Nephron progenitor cell (in vitro differentiated cells): ENCODE measurements around the gene BRD8.

Source experiments
- DNase-seq: peaks from one replicate; pipeline ENCODE4 v3.0.0; 2021
- H3K27ac Mint-ChIP-seq: 2 replicates; pipeline ENCODE4 v1.8.0; 2021; ENCODE audit warnings: mild to moderate bottlenecking, moderate library complexity, mixed read lengths
- H3K27me3 Mint-ChIP-seq: 2 replicates; pipeline ENCODE4 v1.8.0; 2021; ENCODE audit warnings: mild to moderate bottlenecking, low read depth, mixed read lengths; ENCODE audit not compliant: poor library complexity
- H3K36me3 Mint-ChIP-seq: 2 replicates; pipeline ENCODE4 v1.8.0; 2021; ENCODE audit warnings: low read depth, mixed read lengths
- H3K4me1 Mint-ChIP-seq: 2 replicates; pipeline ENCODE4 v1.8.0; 2021; ENCODE audit warnings: mixed read lengths
- H3K4me3 Mint-ChIP-seq: 2 replicates; pipeline ENCODE4 v1.8.0; 2021; ENCODE audit warnings: mild to moderate bottlenecking, moderate library complexity, mixed read lengths
- H3K9me3 Mint-ChIP-seq: 2 replicates; pipeline ENCODE4 v1.8.0; 2021; ENCODE audit warnings: mild to moderate bottlenecking, moderate library complexity, mixed read lengths
- CTCF ChIP-seq: fragments of 200-600 bp; sonication (generic); IDR thresholded peaks from 2 replicates; pipeline ENCODE4 v1.5.0; 2021; ENCODE audit warnings: antibody characterized with exemption

The BRD8 gene

GRCh38 chr5:138139781-138140090 lies 38.7 kb downstream of the BRD8 start:
- Mint-ChIP-seq H3K4me1 (peaks cover 15% of the 10 kb centered on the region), H3K36me3 (no peaks in the 10 kb centered on the region), H3K4me3 (peak overlapping the region; percentile 86), H3K9me3 (no peaks in the 10 kb centered on the region), H3K27me3 (peaks cover 3% of the 10 kb centered on the region), H3K27ac (no peak overlapping the region)
- TF ChIP-seq CTCF = no peak
- DNase-seq = no peak

- Mint-ChIP-seq H3K27ac (no peak within 1 kb of the TSS), H3K36me3 (no peaks in the 10 kb centered on the region), H3K9me3 (no peaks in the 10 kb centered on the region), H3K4me1 (peaks cover 15% of the 10 kb centered on the region), H3K27me3 (peaks cover 3% of the 10 kb centered on the region), H3K4me3 (peak within 1 kb of the TSS; percentile 86)
- no peak for TF ChIP-seq CTCF
- peak; percentile 65 for DNase-seq
These were observed 39.3 kb downstream of the BRD8 start, which contains the start of gene NME5 for GRCh38 chr5:138138949-138139780. TSS of gene NME5 (minus strand) at chr5:138139428. CDS start at chr5:138138780, 648 bp downstream.

- TF ChIP-seq CTCF = no peak
- Mint-ChIP-seq H3K36me3 (no peaks in the 10 kb centered on the region), H3K4me1 (peaks cover 18% of the 10 kb centered on the region), H3K27me3 (no peaks in the 10 kb centered on the region), H3K4me3 (no peak overlapping the region), H3K9me3 (no peaks in the 10 kb centered on the region), H3K27ac (no peak overlapping the region)
- no peak for DNase-seq
These were observed 45.9 kb downstream of the BRD8 start for GRCh38 chr5:138132543-138132942.

- no peak for DNase-seq
- no peaks in the 10 kb centered on the region for H3K9me3 Mint-ChIP-seq
- no peak overlapping the region for H3K4me3 Mint-ChIP-seq
- no peaks in the 10 kb centered on the region for H3K36me3 Mint-ChIP-seq
- peaks cover 18% of the 10 kb centered on the region for H3K4me1 Mint-ChIP-seq
- H3K27me3 Mint-ChIP-seq = no peaks in the 10 kb centered on the region
- no peak overlapping the region for H3K27ac Mint-ChIP-seq
- TF ChIP-seq CTCF = no peak
These were observed 49.1 kb downstream of the BRD8 start for GRCh38 chr5:138129347-138129746.

GRCh38 chr5:138128334-138128733 lies 50.1 kb downstream of the BRD8 start:
- Mint-ChIP-seq H3K4me1 (peaks cover 14% of the 10 kb centered on the region), H3K27me3 (no peaks in the 10 kb centered on the region), H3K27ac (peak overlapping the region; percentile 31), H3K9me3 (no peaks in the 10 kb centered on the region), H3K4me3 (no peak overlapping the region), H3K36me3 (no peaks in the 10 kb centered on the region)
- DNase-seq = no peak
- TF ChIP-seq CTCF = no peak

GRCh38 chr5:138115254-138115653 lies 63.2 kb downstream of the BRD8 start:
- Mint-ChIP-seq H3K9me3 (peaks cover 10% of the 10 kb centered on the region), H3K4me3 (no peak overlapping the region), H3K4me1 (peaks cover 17% of the 10 kb centered on the region), H3K36me3 (peaks cover 19% of the 10 kb centered on the region), H3K27me3 (peaks cover 1% of the 10 kb centered on the region), H3K27ac (no peak overlapping the region)
- no peak for DNase-seq
- no peak for TF ChIP-seq CTCF
